ENCODE data around the gene ADAMTSL1.

- TF ChIP-seq CTCF (conservative IDR thresholded peaks at IDR 0.05; ENCODE audit: low read depth in 2 of 2) (no peak), ZNF114 (CRISPR knock-in tag; IDR thresholded peaks at IDR 0.05) (no peak), CREB1 (CRISPR knock-in tag; IDR thresholded peaks at IDR 0.05; ENCODE audit: low read depth) (no peak), EZH2phosphoT487 (IDR thresholded peaks at IDR 0.05; ENCODE audit: unreplicated experiment) (no peak), POLR2AphosphoS5 (IDR thresholded peaks at IDR 0.05; ENCODE audit: low read depth) (no peak)
- TF ChIP-seq, protein P1, sequence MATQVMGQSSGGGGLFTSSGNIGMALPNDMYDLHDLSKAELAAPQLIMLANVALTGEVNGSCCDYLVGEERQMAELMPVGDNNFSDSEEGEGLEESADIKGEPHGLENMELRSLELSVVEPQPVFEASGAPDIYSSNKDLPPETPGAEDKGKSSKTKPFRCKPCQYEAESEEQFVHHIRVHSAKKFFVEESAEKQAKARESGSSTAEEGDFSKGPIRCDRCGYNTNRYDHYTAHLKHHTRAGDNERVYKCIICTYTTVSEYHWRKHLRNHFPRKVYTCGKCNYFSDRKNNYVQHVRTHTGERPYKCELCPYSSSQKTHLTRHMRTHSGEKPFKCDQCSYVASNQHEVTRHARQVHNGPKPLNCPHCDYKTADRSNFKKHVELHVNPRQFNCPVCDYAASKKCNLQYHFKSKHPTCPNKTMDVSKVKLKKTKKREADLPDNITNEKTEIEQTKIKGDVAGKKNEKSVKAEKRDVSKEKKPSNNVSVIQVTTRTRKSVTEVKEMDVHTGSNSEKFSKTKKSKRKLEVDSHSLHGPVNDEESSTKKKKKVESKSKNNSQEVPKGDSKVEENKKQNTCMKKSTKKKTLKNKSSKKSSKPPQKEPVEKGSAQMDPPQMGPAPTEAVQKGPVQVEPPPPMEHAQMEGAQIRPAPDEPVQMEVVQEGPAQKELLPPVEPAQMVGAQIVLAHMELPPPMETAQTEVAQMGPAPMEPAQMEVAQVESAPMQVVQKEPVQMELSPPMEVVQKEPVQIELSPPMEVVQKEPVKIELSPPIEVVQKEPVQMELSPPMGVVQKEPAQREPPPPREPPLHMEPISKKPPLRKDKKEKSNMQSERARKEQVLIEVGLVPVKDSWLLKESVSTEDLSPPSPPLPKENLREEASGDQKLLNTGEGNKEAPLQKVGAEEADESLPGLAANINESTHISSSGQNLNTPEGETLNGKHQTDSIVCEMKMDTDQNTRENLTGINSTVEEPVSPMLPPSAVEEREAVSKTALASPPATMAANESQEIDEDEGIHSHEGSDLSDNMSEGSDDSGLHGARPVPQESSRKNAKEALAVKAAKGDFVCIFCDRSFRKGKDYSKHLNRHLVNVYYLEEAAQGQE (IDR thresholded peaks at IDR 0.05; ENCODE audit: unreplicated experiment): no peak
These were observed 193.2 kb downstream of the ADAMTSL1 start for GRCh38 chr9:18666986-18667772.
